Activated CD8-positive, alpha-beta T cell treated with anti-CD3 and anti-CD28 coated beads, Interleukin-2, amount 10 ng/mL, durations not matched to agents 7 days and 5 days (primary cell): ENCODE results near the gene AIFM3. TPM values are rescaled to one million over a fixed set of nuclear protein-coding genes. Genes with fewer than 3 reads are reported as not detected.

Source experiments
- ATAC-seq: fragments of 150-1000 bp; cut with Tn5 transposase; one replicate; pipeline ENCODE4 v1.10.0; 2021; ENCODE audit warnings: moderate library complexity
- CTCF ChIA-PET: fragments of 350-600 bp; sonication (Branson Sonifier 250); formaldehyde crosslinking; loops from one replicate; lab custom pipeline; 2021; ENCODE audit warnings: antibody characterized with exemption; lab: Charles Lee
- POLR2A ChIA-PET: fragments of 350-600 bp; sonication (Branson Sonifier 250); formaldehyde crosslinking; loops from one replicate; lab custom pipeline; 2021; ENCODE audit warnings: antibody characterized with exemption; lab: Charles Lee
- DNase-seq: peaks from one replicate; pipeline ENCODE4 v3.0.0-alpha.2; 2020
- H3K27ac Mint-ChIP-seq: one replicate; pipeline ENCODE4 v1.8.0; 2021; ENCODE audit warnings: mild to moderate bottlenecking, mixed read lengths
- H3K27me3 Mint-ChIP-seq: one replicate; pipeline ENCODE4 v1.8.0; 2021; ENCODE audit warnings: low read depth, mixed read lengths
- H3K36me3 Mint-ChIP-seq: one replicate; pipeline ENCODE4 v1.8.0; 2021; ENCODE audit warnings: low read depth, mixed read lengths
- H3K4me1 Mint-ChIP-seq: one replicate; pipeline ENCODE4 v1.8.0; 2021; ENCODE audit warnings: low read depth, mixed read lengths
- H3K4me3 Mint-ChIP-seq: one replicate; pipeline ENCODE4 v1.8.0; 2021; ENCODE audit warnings: mild to moderate bottlenecking, mixed read lengths
- H3K9me3 Mint-ChIP-seq: one replicate; pipeline ENCODE4 v1.8.0; 2022; ENCODE audit warnings: mixed read lengths; ENCODE audit not compliant: insufficient read depth
- total RNA-seq, 2 experiments: library from RNA; stranded (reverse); gene quantifications; one replicate each; pipeline ENCODE4 v1.2.3, GENCODE V29; 2021

Gene AIFM3
- total RNA-seq, 2 experiments from 2014 or later = 0.37 to 0.39 TPM

- POLR2A ChIA-PET = no interaction called here
- DNase-seq (no peak), ATAC-seq (no peak)
- H3K27me3 Mint-ChIP-seq = peaks cover 21% of the 10 kb centered on the region
- CTCF ChIA-PET = interaction anchor here (1.2 to 3.5 kb wide), 2 partner anchors 9 to 20 kb away, joined by 4 to 9 read pairs; partner anchors contain the start of gene LZTR1
- H3K4me1 Mint-ChIP-seq = peaks cover 12% of the 10 kb centered on the region
- no peak overlapping the region for H3K27ac Mint-ChIP-seq
- no peak overlapping the region for H3K4me3 Mint-ChIP-seq
- no peaks in the 10 kb centered on the region for H3K36me3 Mint-ChIP-seq
- no peaks in the 10 kb centered on the region for H3K9me3 Mint-ChIP-seq
These were observed 4.5 kb upstream of the AIFM3 start for GRCh38 chr22:20962491-20962945.

GRCh38 chr22:20963201-20964052 is 3.6 kb upstream of the AIFM3 start:
- ATAC-seq = no peak
- Mint-ChIP-seq H3K27ac (no peak overlapping the region), H3K36me3 (no peaks in the 10 kb centered on the region), H3K9me3 (no peaks in the 10 kb centered on the region), H3K27me3 (peaks cover 13% of the 10 kb centered on the region), H3K4me3 (no peak overlapping the region), H3K4me1 (peaks cover 10% of the 10 kb centered on the region)
- no peak for DNase-seq
- ChIA-PET CTCF (interaction anchor here (1.2 to 3.5 kb wide), 2 partner anchors 10 to 19 kb away, joined by 4 to 9 read pairs; partner anchors contain the start of gene LZTR1), POLR2A (no interaction called here)

- DNase-seq = no peak
- peak overlapping the region; percentile 48 for H3K4me3 Mint-ChIP-seq
- ATAC-seq = no peak
- CTCF ChIA-PET = interaction anchor here (3.5 kb wide), 1 partner anchor 11 kb away, joined by 9 read pairs; no protein-coding TSS in a partner anchor
- H3K27me3 Mint-ChIP-seq = peaks cover 13% of the 10 kb centered on the region
- no peaks in the 10 kb centered on the region for H3K9me3 Mint-ChIP-seq
- POLR2A ChIA-PET = no interaction called here
- H3K36me3 Mint-ChIP-seq = no peaks in the 10 kb centered on the region
- no peak overlapping the region for H3K27ac Mint-ChIP-seq
- peaks cover 10% of the 10 kb centered on the region for H3K4me1 Mint-ChIP-seq
These were observed 2.8 kb upstream of the AIFM3 start for GRCh38 chr22:20964090-20964798.

- Mint-ChIP-seq H3K36me3 (no peaks in the 10 kb centered on the region), H3K4me1 (peaks cover 10% of the 10 kb centered on the region), H3K27me3 (peaks cover 13% of the 10 kb centered on the region), H3K4me3 (peak overlapping the region; percentile 48), H3K27ac (no peak overlapping the region), H3K9me3 (no peaks in the 10 kb centered on the region)
- POLR2A ChIA-PET = no interaction called here
- CTCF ChIA-PET = no interaction called here
- ATAC-seq (no peak), DNase-seq (no peak)
These were observed 2.3 kb upstream of the AIFM3 start for GRCh38 chr22:20964799-20965103.

GRCh38 chr22:20965104-20965887 is 1.8 kb upstream of the AIFM3 start:
- Mint-ChIP-seq H3K9me3 (no peaks in the 10 kb centered on the region), H3K4me3 (peak overlapping the region; percentile 18), H3K27ac (no peak overlapping the region), H3K4me1 (peaks cover 10% of the 10 kb centered on the region), H3K27me3 (peaks cover 12% of the 10 kb centered on the region), H3K36me3 (no peaks in the 10 kb centered on the region)
- ChIA-PET POLR2A (no interaction called here), CTCF (no interaction called here)
- ATAC-seq (no peak), DNase-seq (no peak)

- peaks cover 10% of the 10 kb centered on the region for H3K4me1 Mint-ChIP-seq
- no peak overlapping the region for H3K27ac Mint-ChIP-seq
- no peaks in the 10 kb centered on the region for H3K36me3 Mint-ChIP-seq
- ATAC-seq = no peak
- peaks cover 8% of the 10 kb centered on the region for H3K27me3 Mint-ChIP-seq
- ChIA-PET POLR2A (no interaction called here), CTCF (no interaction called here)
- peak overlapping the region; percentile 18 for H3K4me3 Mint-ChIP-seq
- no peak for DNase-seq
- no peaks in the 10 kb centered on the region for H3K9me3 Mint-ChIP-seq
These were observed 883 bp upstream of the AIFM3 start for GRCh38 chr22:20965888-20966855.

GRCh38 chr22:20967697-20968211 is 699 bp downstream of the AIFM3 start:
- H3K27me3 Mint-ChIP-seq = peaks cover 8% of the 10 kb centered on the region
- DNase-seq = no peak
- ChIA-PET CTCF (interaction anchor here (1.2 kb wide), 1 partner anchor 14 kb away, joined by 3 read pairs; the partner anchor contains the start of gene LZTR1), POLR2A (no interaction called here)
- ATAC-seq = no peak
- H3K9me3 Mint-ChIP-seq = no peaks in the 10 kb centered on the region
- no peak overlapping the region for H3K27ac Mint-ChIP-seq
- no peak overlapping the region for H3K4me3 Mint-ChIP-seq
- peaks cover 10% of the 10 kb centered on the region for H3K4me1 Mint-ChIP-seq
- H3K36me3 Mint-ChIP-seq = no peaks in the 10 kb centered on the region

- peaks cover 8% of the 10 kb centered on the region for H3K27me3 Mint-ChIP-seq
- H3K36me3 Mint-ChIP-seq = no peaks in the 10 kb centered on the region
- ATAC-seq (no peak), DNase-seq (no peak)
- no peaks in the 10 kb centered on the region for H3K9me3 Mint-ChIP-seq
- CTCF ChIA-PET = interaction anchor here (0.8 kb wide), 1 partner anchor 14 kb away, joined by 3 read pairs; the partner anchor contains the start of gene LZTR1
- POLR2A ChIA-PET = no interaction called here
- H3K4me3 Mint-ChIP-seq = no peak overlapping the region
- H3K27ac Mint-ChIP-seq = no peak overlapping the region
- H3K4me1 Mint-ChIP-seq = peaks cover 10% of the 10 kb centered on the region
These were observed 1.4 kb downstream of the AIFM3 start for GRCh38 chr22:20968281-20968977.

- H3K27ac Mint-ChIP-seq = no peak overlapping the region
- ATAC-seq (no peak), DNase-seq (no peak)
- no peaks in the 10 kb centered on the region for H3K36me3 Mint-ChIP-seq
- H3K9me3 Mint-ChIP-seq = no peaks in the 10 kb centered on the region
- ChIA-PET POLR2A (no interaction called here), CTCF (interaction anchor here (1.5 kb wide), 1 partner anchor 9 kb away, joined by 5 read pairs; no protein-coding TSS in a partner anchor)
- peaks cover under 1% of the 10 kb centered on the region for H3K4me1 Mint-ChIP-seq
- no peak overlapping the region for H3K4me3 Mint-ChIP-seq
- H3K27me3 Mint-ChIP-seq = no peaks in the 10 kb centered on the region
These were observed 4.0 kb downstream of the AIFM3 start for GRCh38 chr22:20970939-20971657.
